Eye (tissue), 1 donor: ENCODE results near the gene MANF.
"Not testable (repeated sequence)": the region's sequence is repeated elsewhere in the genome, so short reads cannot be mapped to it uniquely, and the experiment has no call there.

Experiments used
- DNase-seq: peaks from one replicate; pipeline ENCODE4 v3.0.0-alpha.2; 2015

Gene MANF

GRCh38 chr3:51373658-51374421 is 11.3 kb upstream of the MANF start:
- DNase-seq = no peak

GRCh38 chr3:51374456-51374855 is 10.6 kb upstream of the MANF start:
- no peak for DNase-seq

GRCh38 chr3:51375136-51375535 is 10.0 kb upstream of the MANF start:
- DNase-seq = no peak

- no peak for DNase-seq
Observed at GRCh38 chr3:51375571-51375970, 9.5 kb upstream of the MANF start.

- no peak for DNase-seq
Observed at GRCh38 chr3:51378065-51378464, 7.0 kb upstream of the MANF start.

- DNase-seq = no peak
Observed at GRCh38 chr3:51378726-51379125, 6.4 kb upstream of the MANF start.

GRCh38 chr3:51379301-51379700 is 5.8 kb upstream of the MANF start:
- no peak for DNase-seq

GRCh38 chr3:51379746-51380455 is 5.2 kb upstream of the MANF start:
- no peak for DNase-seq

GRCh38 chr3:51380601-51381332 is 4.3 kb upstream of the MANF start:
- no peak for DNase-seq

GRCh38 chr3:51381333-51381705 is 3.8 kb upstream of the MANF start:
- no peak for DNase-seq

GRCh38 chr3:51382076-51382745 is 2.9 kb upstream of the MANF start:
- DNase-seq = no peak

GRCh38 chr3:51382947-51383578 is 2.0 kb upstream of the MANF start:
- DNase-seq = no peak

GRCh38 chr3:51384055-51384725 is 901 bp upstream of the MANF start:
- no peak for DNase-seq

GRCh38 chr3:51385621-51386091 is 565 bp downstream of the MANF start:
- no peak for DNase-seq

- DNase-seq = no peak
Observed at GRCh38 chr3:51386159-51386851, 1.2 kb downstream of the MANF start.

GRCh38 chr3:51386852-51387229 is 1.8 kb downstream of the MANF start:
- no peak for DNase-seq

- DNase-seq = not testable (repeated sequence)
Observed at GRCh38 chr3:51387281-51387680, 2.2 kb downstream of the MANF start.

GRCh38 chr3:51388286-51389029 is 3.4 kb downstream of the MANF start:
- DNase-seq = no peak

- peak; percentile 72 for DNase-seq
Observed at GRCh38 chr3:51389423-51390183, 4.5 kb downstream of the MANF start.
